Myocyte (in vitro differentiated cells): Measurements from ENCODE around the gene NCKAP5. TPM values are rescaled to one million over a fixed set of nuclear protein-coding genes. Genes with fewer than 3 reads are reported as not detected.
A peak's percentile ranks its signal among the peaks of the same experiment; 100 is the strongest.

Source experiments
- DNase-seq: peaks from one replicate; pipeline ENCODE4 v3.0.0-alpha.2; 2012; ENCODE audit warnings: low read depth
- total RNA-seq: library from RNA; depleted of rRNA; stranded (reverse); fragments of >200 nt; gene quantifications from 2 replicates; pipeline ENCODE4 v1.2.3, GENCODE V29; 2014

The NCKAP5 gene
- total RNA-seq, 1 donor from 2014 or later, result 0.53 TPM

GRCh38 chr2:133342286-133343017 is 225.8 kb downstream of the NCKAP5 start:
- DNase-seq, result no peak

DNA sequence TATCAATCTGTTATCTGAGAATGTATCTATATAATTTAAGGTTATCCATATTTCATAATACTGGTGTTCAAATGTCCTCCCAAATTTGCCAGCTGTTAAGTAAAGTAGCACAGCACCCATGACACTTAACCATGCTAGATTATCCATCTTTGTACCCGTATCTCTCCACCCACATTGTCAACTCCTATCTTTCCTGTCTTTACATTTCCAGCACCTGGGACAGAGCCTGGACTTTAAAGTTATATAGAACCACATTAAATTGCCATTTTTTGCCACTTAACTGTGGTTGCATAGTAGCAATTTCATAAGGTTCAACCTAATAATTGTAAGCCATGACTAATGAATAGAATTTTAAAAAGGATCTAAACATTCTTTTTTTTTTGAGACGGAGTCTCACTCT is 226.7 kb downstream of the NCKAP5 start:
- no peak for DNase-seq

DNA sequence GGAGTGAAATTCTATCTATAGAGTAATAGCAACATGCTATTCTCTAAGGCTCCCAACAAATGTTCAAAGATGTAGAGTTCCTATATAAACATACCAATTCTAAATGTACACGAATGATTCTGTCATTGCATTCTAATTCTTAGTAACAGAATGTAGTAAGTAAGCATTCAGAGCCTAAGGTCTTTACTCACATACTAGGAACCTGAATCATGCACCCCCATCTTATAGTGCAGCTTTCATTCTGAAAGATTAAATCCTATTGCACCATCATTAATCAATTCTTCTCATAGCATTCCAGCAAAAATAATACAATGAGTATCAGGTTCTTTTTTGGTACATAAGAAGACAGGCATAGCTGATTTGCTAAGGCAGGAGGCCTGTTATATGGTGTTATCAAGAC is 230.0 kb downstream of the NCKAP5 start:
- DNase-seq, result no peak

- DNase-seq, result no peak
Observed at GRCh38 chr2:133334923-133335322, 233.3 kb downstream of the NCKAP5 start.

DNA sequence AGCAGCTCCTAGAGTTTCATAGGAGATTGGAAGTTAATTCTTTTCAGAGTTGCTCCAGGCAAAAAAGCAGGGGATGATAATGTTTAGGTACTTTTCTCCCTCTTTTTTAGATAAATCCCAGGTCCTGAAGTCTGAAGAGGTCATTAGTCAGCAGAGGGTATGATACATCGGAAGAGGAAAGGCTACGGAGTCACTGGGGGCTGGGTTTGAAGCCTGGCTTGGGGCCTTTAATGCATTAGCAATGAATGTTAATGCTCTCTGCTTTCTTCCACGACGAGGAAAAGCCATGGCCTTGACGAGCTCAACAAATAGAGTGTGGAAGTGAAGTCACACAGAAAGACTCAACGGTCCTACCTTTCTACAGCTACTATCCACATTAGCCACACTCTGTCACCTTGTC is 235.1 kb downstream of the NCKAP5 start:
- DNase-seq, result no peak

DNA sequence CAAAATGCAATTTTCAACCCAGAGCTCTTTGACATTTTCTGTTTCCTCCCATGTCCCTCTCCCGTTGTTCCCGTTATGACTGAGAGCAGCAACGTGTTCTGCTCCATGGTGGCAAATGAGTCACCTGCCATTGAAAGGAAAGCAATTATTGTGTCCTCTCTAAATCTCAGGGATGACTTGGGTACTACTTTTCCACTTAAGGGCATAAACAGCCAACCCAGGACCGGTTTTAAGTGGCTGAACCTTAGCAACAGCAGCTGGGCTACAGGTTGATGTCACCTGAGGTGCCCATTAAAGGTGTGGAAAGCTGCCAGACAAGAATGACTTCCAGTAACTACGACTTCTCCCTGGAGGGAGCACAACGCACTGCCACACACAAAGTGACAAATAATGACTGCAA is 236.8 kb downstream of the NCKAP5 start:
- DNase-seq, result no peak

- DNase-seq, result peak; percentile 10
Observed at GRCh38 chr2:133326652-133327397, 241.4 kb downstream of the NCKAP5 start.

GRCh38 chr2:133324150-133324561 is 244.1 kb downstream of the NCKAP5 start:
- DNase-seq, result peak; percentile 55

- DNase-seq, result no peak
Observed at GRCh38 chr2:133322909-133323308, 245.4 kb downstream of the NCKAP5 start.

DNA sequence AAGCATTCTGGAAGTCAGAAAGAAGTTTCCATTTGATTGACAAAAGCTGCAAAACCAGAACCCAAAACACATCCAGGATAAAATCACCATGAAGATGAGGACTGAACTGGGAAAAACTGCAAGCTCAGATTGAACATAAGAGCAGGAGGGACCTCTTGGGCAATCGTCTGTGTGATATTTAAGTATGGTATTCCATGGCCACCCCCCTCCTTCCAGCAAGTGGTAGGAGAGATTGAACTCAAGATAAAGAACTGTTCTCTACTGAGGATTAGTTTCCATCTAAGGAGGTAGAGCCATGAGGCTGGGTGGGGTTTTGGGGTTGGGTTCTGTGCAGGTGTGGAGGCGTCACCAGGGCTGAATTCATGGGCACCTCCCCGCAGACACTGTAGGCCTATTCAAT is 251.1 kb downstream of the NCKAP5 start:
- DNase-seq, result no peak

GRCh38 chr2:133316557-133316956 is 251.7 kb downstream of the NCKAP5 start:
- no peak for DNase-seq

DNA sequence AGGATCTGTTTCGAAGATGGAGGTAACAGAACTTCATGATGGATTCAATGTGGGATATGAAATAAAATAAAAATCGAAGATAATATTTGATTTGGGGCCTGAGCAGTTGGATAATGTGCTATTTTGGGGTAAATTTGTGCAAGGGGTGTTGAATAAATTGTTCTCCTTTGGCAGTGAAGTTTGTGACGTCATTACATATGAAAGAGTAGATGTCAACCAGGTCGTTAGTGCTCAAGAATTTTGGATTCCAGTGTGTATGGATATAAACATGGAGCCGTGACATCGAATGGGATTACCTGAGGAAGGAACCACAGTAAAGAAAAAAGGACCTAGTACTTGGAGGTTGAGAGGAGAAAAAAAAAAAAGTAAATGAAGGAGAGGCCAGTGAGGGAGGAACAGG is 253.0 kb downstream of the NCKAP5 start:
- no peak for DNase-seq

GRCh38 chr2:133314795-133315194 is 253.5 kb downstream of the NCKAP5 start:
- no peak for DNase-seq

- DNase-seq, result no peak
Observed at GRCh38 chr2:133312038-133312729, 256.1 kb downstream of the NCKAP5 start.

DNA sequence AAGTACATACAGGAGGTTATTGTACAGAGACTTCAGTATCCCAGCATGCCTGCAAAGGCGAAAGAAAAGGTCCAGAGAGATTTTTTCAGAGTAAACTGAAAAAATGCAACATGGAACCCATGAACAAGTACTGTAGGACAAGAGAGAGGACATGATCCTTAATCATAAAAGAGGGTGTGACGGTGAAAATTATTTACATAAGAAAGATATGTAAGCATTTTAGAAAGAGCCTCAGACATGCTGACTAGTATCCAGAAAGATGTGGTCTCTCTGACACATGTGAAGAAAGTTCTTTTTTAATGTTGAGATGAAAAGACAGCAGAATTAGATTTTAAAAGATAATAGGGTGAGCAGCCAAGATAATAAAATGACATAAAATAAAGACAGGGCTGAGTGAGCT is 262.0 kb downstream of the NCKAP5 start:
- DNase-seq, result no peak

DNA sequence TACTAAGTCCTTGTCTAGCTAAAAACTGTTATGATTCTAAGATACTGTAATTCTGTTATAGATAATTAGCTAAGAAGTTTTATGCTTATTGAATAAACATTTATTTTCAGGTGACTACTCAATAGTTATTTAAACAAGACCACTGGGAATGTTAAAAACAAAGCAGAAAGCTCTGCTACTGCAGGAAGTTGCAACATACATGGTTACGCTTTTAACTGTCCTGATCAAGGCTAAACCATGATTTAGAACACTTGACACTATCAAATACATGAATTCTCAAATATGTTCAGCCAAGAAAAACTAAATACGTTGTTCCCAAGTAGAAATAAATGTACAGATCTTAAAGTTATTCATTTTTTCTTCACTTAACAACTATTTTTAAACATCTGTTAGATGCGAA is 263.9 kb downstream of the NCKAP5 start:
- DNase-seq, result no peak

DNA sequence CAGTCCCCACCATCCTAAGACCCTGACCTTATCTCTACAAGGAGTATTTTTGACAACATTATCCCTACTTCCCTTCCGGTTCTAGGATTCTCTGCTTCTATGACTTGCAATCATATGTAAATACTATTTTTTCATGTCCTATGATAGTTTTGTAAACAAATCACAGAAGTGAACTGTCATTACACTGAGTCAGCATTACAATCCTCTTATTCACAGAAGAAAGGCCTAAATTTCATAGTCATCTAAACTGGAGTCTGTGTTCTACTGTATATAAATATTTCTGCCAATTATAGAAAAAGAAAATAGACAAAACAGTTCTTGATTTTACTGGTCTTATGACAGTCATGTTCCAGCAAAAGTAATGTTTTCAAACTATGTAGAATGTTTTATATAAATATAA is 265.1 kb downstream of the NCKAP5 start:
- DNase-seq, result no peak

GRCh38 chr2:133296401-133296800 is 271.9 kb downstream of the NCKAP5 start:
- no peak for DNase-seq

DNA sequence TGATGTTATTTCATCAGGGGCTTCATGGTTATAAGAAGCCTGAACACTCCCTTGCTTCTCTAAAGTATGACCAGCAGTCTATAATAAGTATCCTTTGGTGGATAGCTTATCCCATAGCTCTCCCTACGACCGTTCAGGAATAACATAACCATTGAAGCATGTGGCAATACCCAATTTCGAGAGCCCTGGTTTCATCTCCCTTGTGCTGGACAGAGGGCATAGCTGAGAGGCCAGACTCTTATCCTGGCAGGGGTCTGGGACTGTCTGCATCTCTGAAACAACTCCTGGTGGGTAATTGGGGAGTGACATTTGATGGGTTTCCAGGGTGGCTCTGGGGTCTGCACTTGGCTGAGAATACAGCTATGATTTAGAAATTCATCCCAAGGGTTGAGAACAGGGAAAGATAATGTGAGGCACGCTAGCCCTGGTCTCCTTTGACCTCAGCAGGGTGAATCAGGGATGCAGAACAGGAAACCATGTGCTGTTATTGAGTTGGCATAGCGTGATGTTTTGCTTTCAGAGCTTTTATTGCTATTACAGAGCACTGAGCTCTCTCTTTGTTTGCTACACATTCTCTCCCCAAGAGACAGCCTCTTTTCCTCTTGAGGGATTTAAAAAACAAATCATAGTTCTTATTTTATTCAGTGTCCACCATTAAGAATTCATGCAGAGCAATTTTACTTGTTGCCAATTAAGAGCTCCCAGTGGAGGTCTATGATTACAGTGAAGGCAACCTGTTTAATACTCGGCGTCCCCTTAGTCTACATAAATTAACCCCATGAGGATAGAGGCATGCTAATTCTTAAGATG is 274.5 kb downstream of the NCKAP5 start:
- peak; percentile 32 for DNase-seq

GRCh38 chr2:133292259-133292658 is 276.0 kb downstream of the NCKAP5 start:
- DNase-seq, result no peak

DNA sequence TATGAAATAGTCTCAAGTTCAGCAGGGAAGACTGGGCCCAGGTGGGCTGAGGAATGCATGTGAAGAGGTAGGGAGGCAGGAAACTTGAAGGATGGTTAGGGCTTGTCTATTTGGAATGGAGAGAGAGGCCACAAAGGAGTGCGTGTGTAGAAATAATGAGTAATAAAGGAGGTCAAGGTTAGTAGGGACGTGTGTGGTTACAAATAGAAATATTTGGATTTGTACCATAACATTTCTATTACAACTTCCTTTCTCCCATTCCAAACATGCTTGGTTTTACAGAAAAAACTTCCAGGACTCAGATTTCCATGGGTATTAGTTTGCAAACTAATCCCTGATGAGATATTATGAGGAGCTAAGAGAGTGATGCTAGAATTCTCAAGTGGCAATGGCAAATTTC is 280.6 kb downstream of the NCKAP5 start:
- peak; percentile 60 for DNase-seq
